T-helper 2 cell treated with Interferon-gamma antibody and Interleukin-4, amounts not matched to agents 100 ng/mL and 5 ng/mL, for 36 hours (primary cell): Measurements from ENCODE around the gene ICOSLG. TPM values are rescaled to one million over a fixed set of nuclear protein-coding genes. Genes with fewer than 3 reads are reported as not detected.
"Not testable (repeated sequence)": the region's sequence is repeated elsewhere in the genome, so short reads cannot be mapped to it uniquely, and the experiment has no call there.

Experiments used
- intact Hi-C: fragments of 100-400 bp; cut with micrococcal nuclease; formaldehyde crosslinking; loops from one replicate; pipeline ENCODE4 v1.15.1; 2023
- total RNA-seq: library from RNA; stranded (reverse); gene quantifications from 2 replicates; pipeline ENCODE4 v1.2.3, GENCODE V29; 2022

Gene ICOSLG
- total RNA-seq, 1 donor from 2014 or later, result 10.0 TPM

DNA sequence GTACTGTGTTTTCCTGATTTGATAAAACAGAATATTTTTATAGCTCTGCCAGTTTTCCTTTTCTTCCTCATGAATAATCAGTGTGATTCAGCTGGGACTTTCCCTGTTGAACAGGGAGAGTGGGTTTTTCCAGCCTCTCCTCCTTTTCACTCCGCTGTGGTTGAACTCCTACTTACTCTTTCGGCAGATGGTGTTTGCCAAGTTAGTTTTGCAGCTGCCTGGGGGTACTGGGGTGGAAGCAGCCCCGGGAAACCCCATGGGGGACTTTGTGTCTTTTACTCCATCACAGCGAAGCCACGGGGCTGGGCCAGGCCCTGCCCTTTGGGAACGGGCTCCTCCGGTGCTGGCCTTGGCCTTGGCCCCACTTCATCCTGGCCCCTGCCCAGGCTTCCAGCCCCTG, 55.9 kb downstream of the ICOSLG start:
- intact Hi-C loops, result not testable (repeated sequence)

DNA sequence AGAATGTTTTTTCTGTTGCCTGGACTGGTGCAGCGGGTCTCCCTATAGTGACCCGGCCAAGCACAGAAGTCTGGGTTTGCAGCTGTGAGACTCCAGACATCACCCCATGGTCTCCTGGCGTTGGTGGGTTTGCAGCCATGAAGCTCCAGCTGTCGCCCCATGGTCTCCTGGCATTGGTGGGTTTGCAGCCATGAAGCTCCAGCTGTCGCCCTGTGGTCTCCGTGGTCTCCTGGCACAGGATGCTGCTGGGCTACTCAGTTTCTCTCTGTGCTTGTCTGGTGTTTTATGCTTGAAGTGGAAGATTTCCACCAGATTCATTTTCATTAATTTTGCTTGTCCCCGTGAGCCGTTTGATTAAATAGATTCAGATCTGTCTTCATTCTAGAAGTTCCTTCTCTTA, 58.5 kb downstream of the ICOSLG start:
- intact Hi-C loops, result not testable (repeated sequence)

DNA sequence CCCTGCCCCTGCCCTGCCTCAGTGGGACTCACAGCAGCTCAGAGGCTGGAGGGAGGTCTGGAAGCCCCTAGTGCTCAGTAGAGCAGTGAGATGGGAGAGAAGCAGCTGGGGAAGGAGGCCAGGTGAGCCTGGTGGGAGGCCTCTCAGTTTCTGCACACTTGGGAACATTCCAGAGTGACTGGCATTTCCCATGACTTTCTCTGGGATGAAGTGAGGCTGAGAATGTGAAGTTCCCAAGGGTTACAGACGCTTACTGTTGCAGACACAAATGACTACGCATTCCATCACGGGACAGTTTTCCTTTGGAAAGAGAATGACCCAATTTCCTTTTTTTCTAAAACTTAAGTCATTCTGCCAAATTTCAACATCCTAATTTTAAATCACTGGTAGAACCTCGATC, 59.2 kb downstream of the ICOSLG start:
- intact Hi-C loops, result not testable (repeated sequence)

DNA sequence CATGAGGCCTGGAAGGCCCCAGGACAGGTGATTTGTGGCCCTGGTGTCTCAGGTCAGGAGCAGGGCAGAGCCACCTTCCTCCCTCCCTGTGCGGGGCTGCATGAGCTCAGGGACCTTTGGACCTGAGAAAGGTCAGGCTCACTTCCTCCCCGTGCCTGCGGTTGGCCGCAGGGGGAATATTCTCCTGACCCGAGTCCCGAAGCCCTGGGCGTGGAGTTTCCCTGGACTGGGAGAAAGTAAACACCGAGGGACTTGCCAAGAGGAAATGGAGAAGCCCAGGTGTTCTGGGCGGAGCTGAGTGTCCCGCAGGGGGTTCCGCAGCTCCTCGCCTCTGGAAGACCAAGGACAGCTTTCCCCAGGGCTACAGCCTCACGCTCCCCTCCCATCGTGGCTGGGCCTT, 64.6 kb downstream of the ICOSLG start:
- intact Hi-C loops, result not testable (repeated sequence)

DNA sequence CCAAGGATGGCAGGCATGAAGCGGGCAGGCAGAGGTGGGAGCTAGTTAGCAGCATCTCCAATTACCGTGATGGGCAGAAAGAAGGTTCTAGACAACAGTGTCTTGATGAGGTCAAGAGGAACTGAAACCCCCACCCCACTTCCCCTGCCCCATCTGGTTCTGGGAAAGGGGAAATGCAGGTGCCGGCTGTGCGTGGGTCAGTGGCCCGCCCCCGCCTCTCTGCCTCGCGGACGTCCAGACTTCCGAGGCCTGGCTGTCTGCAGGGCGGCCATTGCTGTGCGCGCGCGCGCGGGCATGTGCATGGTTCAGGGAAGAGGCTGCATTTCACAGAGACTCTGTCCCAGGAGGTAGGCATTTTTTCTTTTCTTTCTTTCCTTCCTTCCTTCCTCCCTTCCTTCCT, 65.6 kb downstream of the ICOSLG start:
- intact Hi-C loops, result not testable (repeated sequence)

Other genes starting within 250 kb of the ICOSLG start
- 70.4 and 73.8 TPM in 2 replicates for gene TRAPPC10, start 228.6 kb downstream of the ICOSLG start, total RNA-seq
- gene PWP2, start 133.5 kb downstream of the ICOSLG start, total RNA-seq, result 4.7 and 5.1 TPM in 2 replicates
- 14.4 and 18.5 TPM in 2 replicates for gene GATD3, start 107.3 kb downstream of the ICOSLG start, total RNA-seq
- not detected in 2 replicates for gene DNMT3L, start 21.0 kb upstream of the ICOSLG start, total RNA-seq
- gene AIRE, start 44.9 kb upstream of the ICOSLG start, total RNA-seq, result 2.7 and 3.0 TPM in 2 replicates
- 217 and 219 TPM in 2 replicates for gene PFKL, start 59.1 kb upstream of the ICOSLG start, total RNA-seq
- gene CFAP410, start 98.4 kb upstream of the ICOSLG start, total RNA-seq, result 19.8 and 19.9 TPM in 2 replicates
- 17.8 and 20.6 TPM in 2 replicates for gene TRPM2, start 112.7 kb upstream of the ICOSLG start, total RNA-seq
- 3.3 and 3.9 TPM in 2 replicates for gene LRRC3, start 214.6 kb upstream of the ICOSLG start, total RNA-seq